Measurements from ENCODE around the gene IL23R.

Gene IL23R

DNA sequence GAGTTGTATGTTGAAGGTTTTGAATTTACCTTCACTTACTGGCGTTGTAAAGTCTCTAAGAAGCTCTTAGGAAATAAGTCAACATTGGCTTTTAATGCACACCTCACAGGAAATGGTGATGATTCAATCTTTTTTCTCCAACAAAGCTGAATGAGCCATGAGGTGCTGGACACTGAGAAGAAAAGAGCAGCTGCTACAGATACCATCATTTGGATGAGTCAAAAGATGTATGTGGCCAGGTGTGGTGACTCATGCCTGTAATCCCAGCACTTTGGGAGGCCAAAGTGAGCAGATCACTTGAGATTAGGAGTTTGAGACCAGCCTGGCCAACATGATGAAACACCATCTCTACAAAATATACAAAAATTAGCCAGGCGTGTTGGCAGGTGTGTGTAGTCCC is 3.3 kb upstream of the IL23R start:
- no peak for DNase-seq (ENCODE audit: low spot score)
- TF ChIP-seq CTCF (IDR thresholded peaks at IDR 0.05; ENCODE audit: borderline replicate concordance, control extremely low read depth, extremely low read depth, insufficient read depth, missing control alignments), result no peak
- in situ Hi-C loops (cut with MboI; ENCODE audit: low sequenced_read_pairs, unreplicated experiment), result no loop called here

GRCh38 chr1:67165468-67166041 is 699 bp upstream of the IL23R start:
- in situ Hi-C loops (cut with MboI; ENCODE audit: low sequenced_read_pairs, unreplicated experiment), result no loop called here
- no peak for TF ChIP-seq CTCF (IDR thresholded peaks at IDR 0.05; ENCODE audit: borderline replicate concordance, control extremely low read depth, extremely low read depth, insufficient read depth, missing control alignments)

GRCh38 chr1:67169496-67169895 is 3.2 kb downstream of the IL23R start:
- in situ Hi-C loops (cut with MboI; ENCODE audit: low sequenced_read_pairs, unreplicated experiment), result no loop called here
- no peak for TF ChIP-seq CTCF (IDR thresholded peaks at IDR 0.05; ENCODE audit: borderline replicate concordance, control extremely low read depth, extremely low read depth, insufficient read depth, missing control alignments)
- no peak for DNase-seq (ENCODE audit: low spot score)

More at GRCh38 chr1:67165468-67166041, 699 bp upstream of the IL23R start:
- DNase-seq (ENCODE audit: low spot score), result no peak

DNA sequence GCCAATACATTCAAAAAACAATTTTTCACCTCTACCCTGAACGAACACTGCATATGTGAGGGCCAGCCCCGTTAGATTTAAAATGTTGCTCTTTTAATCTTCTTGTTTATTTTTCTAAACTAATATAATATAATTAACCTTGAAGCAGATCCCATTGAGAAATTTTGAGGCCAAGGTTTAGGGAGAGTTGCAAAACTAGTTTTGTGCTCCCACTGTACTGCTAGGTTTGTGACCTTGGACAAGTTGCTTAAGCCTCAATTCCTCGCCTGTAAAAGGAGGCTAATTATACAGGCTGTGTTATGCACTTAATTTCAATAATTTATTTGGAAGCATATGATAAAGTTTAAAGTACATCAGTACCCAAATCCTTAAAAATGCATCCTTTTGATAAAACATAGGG is 3.7 kb downstream of the IL23R start:
- in situ Hi-C loops (cut with MboI; ENCODE audit: low sequenced_read_pairs, unreplicated experiment), result no loop called here
- TF ChIP-seq CTCF (IDR thresholded peaks at IDR 0.05; ENCODE audit: borderline replicate concordance, control extremely low read depth, extremely low read depth, insufficient read depth, missing control alignments), result no peak
- no peak for DNase-seq (ENCODE audit: low spot score)

DNA sequence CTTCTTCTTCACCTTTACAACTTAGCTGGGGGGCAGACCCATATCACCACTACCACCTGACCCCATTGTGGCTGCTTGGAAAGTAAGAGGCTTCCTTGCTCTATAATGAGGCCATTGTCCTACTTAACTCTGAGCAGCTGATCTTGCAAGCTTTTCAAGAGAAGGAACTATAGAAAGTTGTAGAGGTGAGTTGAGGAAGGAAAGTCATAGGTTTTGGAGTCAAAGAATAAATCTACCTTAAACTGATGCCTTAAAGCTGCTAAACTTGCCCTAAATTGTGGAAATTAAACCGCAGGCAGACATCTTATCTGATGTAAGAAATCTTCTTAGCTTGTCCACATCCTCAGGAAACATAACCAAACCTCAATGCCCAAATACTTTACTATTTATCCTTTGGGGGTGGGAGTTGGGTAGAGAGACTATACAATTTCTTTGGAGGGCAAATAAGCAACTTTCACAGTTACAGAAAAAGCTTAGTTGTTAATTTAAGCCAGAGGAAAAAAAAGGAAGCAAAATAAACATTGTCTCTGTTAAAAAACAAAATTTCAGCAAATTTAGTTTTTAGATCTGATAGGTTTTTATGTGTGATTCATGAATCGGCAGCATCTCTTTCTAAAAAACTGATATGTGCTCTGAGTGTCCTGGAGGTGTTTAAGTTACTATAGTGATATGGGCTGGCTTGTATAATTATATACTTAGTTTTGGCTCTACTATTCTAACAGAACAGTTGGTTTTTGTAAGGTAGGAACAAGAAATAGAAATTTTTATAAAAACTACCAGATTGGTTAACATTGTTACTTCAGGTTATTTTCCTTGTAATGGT is 4.7 kb downstream of the IL23R start:
- no peak for TF ChIP-seq CTCF (IDR thresholded peaks at IDR 0.05; ENCODE audit: borderline replicate concordance, control extremely low read depth, extremely low read depth, insufficient read depth, missing control alignments)
- no peak for DNase-seq (ENCODE audit: low spot score)
- in situ Hi-C loops (cut with MboI; ENCODE audit: low sequenced_read_pairs, unreplicated experiment), result no loop called here

DNA sequence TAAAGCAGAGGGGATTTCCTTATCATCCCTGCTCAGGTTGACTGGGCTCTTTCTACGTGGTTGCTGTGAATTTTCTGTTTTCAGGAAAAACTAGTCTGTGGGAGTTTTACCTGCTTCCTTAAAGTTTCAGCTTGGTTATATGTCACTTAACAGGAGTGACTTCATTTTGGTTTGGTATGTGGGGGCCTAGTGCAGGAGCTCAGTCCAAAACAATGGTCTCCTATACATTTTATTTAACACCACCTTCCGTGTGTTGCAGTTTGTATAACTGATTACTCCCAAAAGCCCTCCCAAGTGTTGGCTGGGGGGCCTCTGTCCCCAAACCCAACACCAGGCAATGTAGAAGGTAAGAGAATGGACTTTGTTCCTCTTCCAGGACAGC is 5.3 kb downstream of the IL23R start:
- in situ Hi-C loops (cut with MboI; ENCODE audit: low sequenced_read_pairs, unreplicated experiment), result no loop called here
- TF ChIP-seq CTCF (IDR thresholded peaks at IDR 0.05; ENCODE audit: borderline replicate concordance, control extremely low read depth, extremely low read depth, insufficient read depth, missing control alignments), result no peak

More for the DNA sequence above, 5.3 kb downstream of the IL23R start:
- DNase-seq (ENCODE audit: low spot score), result no peak

All from GM13976 (cell line).